Measurements from ENCODE around the gene TMEM119. TPM values are rescaled to one million over a fixed set of nuclear protein-coding genes. Genes with fewer than 3 reads are reported as not detected.

TMEM119 gene
- total and polyA plus RNA-seq, 10 of the 15 experiments (the other 5 are each of a cell fraction or from before 2014, with no cell fraction given), result 0.11 to 0.44 (median 0.19) TPM; not detected in 5

GRCh38 chr12:108573317-108573716 is 24.6 kb downstream of the TMEM119 start (continued):
- TF ChIP-seq SUPT20H (IDR thresholded peaks at IDR 0.05; ENCODE audit: borderline replicate concordance, control insufficient read depth, low read depth, low read length) (no peak), WRNIP1 (IDR thresholded peaks at IDR 0.05; ENCODE audit: borderline replicate concordance, low read depth, low read length) (no peak), CHD1 (IDR thresholded peaks at IDR 0.05; ENCODE audit: low read depth, low read length) (no peak), DPF2 (IDR thresholded peaks at IDR 0.05) (peak; percentile 21; the same call in 1 of the 2 replicates), GABPA (IDR thresholded peaks at IDR 0.05; ENCODE audit: low read depth) (peak; percentile 55; the same call in 1 of the 2 replicates), SMAD5 (IDR thresholded peaks at IDR 0.05; ENCODE audit: low read depth) (no peak), EP300 (IDR thresholded peaks at IDR 0.05; ENCODE audit: borderline replicate concordance in 1 of 2, control insufficient read depth in 1 of 2, low read depth in 2 of 2, low read length in 2 of 2) (peak in 1 of 2 experiments; percentile 84; a peak in 1 of 4 replicates), POLR2A (IDR thresholded peaks at IDR 0.05; ENCODE audit: low read depth, low read length) (no peak), SMARCA5 (IDR thresholded peaks at IDR 0.05) (no peak), SIN3A (IDR thresholded peaks at IDR 0.05; ENCODE audit: low read depth, low read length) (no peak), E2F8 (IDR thresholded peaks at IDR 0.05; ENCODE audit: low read depth, partially characterized antibody) (no peak), IRF4 (IDR thresholded peaks at IDR 0.05; ENCODE audit: low read depth, low read length) (peak; percentile 96), RAD21 (IDR thresholded peaks at IDR 0.05; ENCODE audit: insufficient read depth, low read depth, low read length) (no peak), NKRF (conservative IDR thresholded peaks at IDR 0.05) (no peak), ZNF384 (IDR thresholded peaks at IDR 0.05; ENCODE audit: borderline replicate concordance, low read depth, low read length) (no peak), SP1 (IDR thresholded peaks at IDR 0.05; ENCODE audit: low read depth, low read length) (no peak), TCF3 (IDR thresholded peaks at IDR 0.05; ENCODE audit: borderline replicate concordance, insufficient read depth, low read depth, low read length) (no peak), JUNB (IDR thresholded peaks at IDR 0.05) (peak; percentile 99), TBL1XR1 (IDR thresholded peaks at IDR 0.05; ENCODE audit: low read depth, low read length) (no peak), PRDM15 (CRISPR knock-in tag; IDR thresholded peaks at IDR 0.05) (no peak), HCFC1 (IDR thresholded peaks at IDR 0.05; ENCODE audit: low read length) (no peak)

All from GM12878 (cell line).